ENCODE data around the gene OR56B1.

The OR56B1 gene

DNA sequence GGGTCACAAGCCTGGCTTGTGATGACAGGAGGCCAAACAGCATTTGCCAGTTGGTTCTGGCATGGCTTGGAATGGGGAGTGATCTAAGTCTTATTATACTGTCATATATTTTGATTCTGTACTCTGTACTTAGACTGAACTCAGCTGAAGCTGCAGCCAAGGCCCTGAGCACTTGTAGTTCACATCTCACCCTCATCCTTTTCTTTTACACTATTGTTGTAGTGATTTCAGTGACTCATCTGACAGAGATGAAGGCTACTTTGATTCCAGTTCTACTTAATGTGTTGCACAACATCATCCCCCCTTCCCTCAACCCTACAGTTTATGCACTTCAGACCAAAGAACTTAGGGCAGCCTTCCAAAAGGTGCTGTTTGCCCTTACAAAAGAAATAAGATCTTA lies 843 bp downstream of the OR56B1 start:
- no peak for DNase-seq

DNA sequence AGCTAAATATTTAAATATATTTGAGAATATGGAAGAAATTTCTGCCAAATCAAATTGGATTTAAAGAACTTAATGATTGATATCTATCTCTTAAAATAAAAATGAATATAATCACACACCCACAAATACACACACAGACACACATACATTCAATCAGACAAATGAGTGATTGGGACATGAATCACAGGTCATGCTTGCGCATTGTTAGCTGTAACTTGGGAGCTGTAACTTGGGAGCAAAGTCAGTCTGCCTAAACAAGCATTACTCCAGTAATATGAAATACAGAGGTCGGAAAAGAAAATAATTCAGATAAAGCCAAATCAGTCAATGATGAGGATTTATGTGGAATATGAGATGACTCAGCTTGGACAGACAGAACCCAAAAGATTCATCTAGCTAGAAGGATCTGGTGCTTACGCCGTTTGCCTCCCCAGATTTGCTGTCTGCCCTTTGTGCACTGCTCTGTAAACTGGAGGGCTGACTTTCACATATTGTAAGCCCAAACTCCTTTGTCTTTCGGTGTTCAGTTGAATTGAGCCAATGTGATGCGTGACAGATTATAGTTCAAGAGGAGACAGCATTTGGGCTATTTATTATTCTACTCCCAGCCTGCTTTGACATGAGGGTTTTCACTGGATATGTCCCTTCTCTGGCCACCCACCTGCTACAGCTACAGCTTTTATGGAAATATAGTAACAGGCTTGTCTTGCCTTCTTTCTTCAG lies 1.6 kb downstream of the OR56B1 start:
- DNase-seq: no peak

DNA sequence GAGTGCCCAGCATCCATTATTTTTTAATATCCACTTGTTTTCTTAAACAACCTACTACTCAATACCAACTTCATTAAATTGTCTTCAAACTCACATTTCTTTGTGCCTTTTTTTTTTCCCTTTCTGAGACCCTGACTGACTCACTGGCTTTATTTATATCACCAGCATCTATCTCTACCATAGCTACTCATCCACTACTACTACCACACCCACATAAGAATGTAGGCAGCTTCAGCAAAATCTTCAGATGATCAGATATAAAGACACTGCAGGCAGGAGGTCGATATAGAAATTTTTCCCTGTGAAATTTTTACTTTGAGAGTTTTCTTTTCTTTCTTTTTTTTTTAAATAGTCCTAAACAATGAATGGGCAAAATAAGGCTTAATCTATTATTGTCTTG lies 2.2 kb downstream of the OR56B1 start:
- no peak for DNase-seq

DNA sequence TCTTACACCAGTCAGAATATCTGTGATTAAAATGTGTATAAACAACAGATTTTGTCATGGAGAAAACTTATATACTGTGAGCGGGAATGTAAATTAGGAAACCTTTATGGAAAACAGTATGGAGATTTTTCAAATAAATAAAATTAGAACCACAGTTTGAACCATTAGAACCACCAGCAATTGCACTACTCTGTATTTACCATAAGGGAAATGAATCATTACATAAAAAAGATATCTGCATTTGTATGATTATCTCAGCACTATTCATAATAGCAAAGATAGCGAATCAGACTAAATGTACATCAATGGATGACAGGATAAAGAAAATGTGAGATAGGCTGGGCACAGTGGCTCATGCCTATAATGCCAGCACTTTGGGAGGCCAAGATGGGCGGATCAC lies 10.4 kb downstream of the OR56B1 start:
- no peak for DNase-seq

DNA sequence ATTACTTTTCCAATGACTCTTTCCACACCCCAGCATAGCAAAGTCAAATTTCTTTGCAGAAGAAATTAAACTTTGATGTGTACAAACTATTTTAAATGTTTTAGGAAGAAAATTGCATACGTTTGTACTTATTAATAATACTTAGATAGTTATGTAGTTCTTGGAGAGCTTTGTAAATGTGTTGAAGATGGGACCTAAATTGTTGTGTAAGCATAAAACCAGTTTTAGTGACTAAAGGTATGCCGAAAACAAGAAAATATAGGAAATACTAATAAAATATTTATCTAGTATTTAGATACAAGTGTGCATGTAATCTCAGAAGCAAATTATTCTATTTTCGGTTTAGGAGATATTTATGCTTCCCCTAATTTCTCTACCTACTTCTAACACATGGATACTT lies 13.6 kb downstream of the OR56B1 start:
- no peak for DNase-seq

DNA sequence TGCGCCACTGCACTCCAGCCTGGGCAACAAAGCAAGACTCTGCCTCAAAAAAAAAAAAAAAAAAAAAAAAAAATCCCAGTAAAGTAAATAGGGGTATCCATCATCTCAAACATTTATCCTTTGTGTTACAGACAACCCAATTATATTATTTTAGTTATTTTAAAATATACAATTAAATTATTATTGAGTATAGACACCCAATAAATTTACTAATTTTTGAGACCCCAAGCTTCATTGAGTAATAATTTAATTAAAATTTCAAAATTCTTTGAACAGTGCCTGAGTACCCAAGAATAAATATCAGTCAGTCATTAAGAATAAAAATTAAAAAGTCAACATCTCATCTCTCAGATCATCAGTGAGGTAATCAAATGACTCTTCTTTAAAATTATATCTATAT lies 17.7 kb downstream of the OR56B1 start, which contains the start of gene OR52N4:
Gene OR52N4 (plus strand): TSS at position 301 of the 400 bp plus-strand sequence. CDS start 498 bp downstream, outside the sequence.
- DNase-seq: no peak

DNA sequence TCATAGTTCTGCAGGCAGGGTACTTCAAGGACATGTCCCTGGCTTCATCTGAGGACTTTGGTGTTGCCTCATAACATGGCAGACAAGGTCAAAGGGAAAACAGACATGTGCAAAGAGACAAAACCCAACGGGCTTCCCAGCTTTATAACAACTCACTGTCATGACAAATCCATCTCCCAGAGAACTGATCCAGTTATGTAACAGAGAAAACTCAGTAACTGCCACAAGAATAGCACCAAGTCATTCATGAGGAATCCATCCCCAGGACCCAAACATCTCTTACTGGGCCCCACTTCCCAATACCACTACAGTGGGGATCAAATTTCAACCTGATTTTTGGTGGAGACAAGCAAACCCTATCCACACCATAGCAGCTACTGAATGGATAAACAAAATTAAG lies 30.8 kb downstream of the OR56B1 start:
- no peak for DNase-seq

DNA sequence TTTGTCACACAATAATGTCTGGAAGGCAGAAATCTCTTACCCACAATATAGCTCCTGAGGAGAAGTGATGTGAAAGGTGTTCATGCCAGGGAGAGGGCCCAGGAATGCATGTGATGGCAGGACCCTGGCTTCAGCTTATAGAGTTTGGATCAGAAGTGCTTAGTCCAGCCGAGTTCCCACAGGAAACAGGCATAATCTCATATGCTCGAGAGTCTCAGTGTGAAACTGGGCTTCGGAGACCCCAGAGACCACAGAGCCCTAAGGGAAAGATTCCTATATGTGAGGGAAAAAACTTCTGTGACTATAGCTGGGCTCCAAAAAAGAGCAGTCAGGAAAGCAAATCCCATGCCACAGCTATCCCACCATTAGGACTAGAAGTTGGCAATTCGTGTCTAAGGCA lies 47.0 kb downstream of the OR56B1 start, which contains the start of gene OR52N5:
Gene OR52N5 (minus strand): TSS at position 101 of the 400 bp plus-strand sequence. CDS start 4,721 bp downstream, outside the sequence.
- no peak for DNase-seq
